Smooth muscle cell (in vitro differentiated cells): ENCODE data around the gene RHCG. TPM values are rescaled to one million over a fixed set of nuclear protein-coding genes. Genes with fewer than 3 reads are reported as not detected.

Source experiments
- DNase-seq: peaks from one replicate; lab custom pipeline; 2025; ENCODE audit not compliant: unreplicated experiment; lab: John Stamatoyannopoulos, UW
- H2AFZ ChIP-seq: fragments of 200-600 bp; sonication (generic); 2 replicates; pipeline ENCODE4 v1.6.0; 2016; ENCODE audit warnings: antibody characterized with exemption, low read depth, mild to moderate bottlenecking
- H3F3A ChIP-seq: fragments of 200-600 bp; sonication (generic); 2 replicates; pipeline ENCODE4 v1.6.0; 2017; ENCODE audit warnings: antibody characterized with exemption, low read depth
- H3K27ac ChIP-seq: fragments of 200-600 bp; sonication (generic); 2 replicates; pipeline ENCODE4 v1.5.1; 2016; ENCODE audit warnings: low read depth, mild to moderate bottlenecking
- H3K27me3 ChIP-seq: fragments of 200-600 bp; sonication (generic); 2 replicates; pipeline ENCODE4 v1.6.1; 2016; ENCODE audit warnings: low read depth, mild to moderate bottlenecking
- H3K36me3 ChIP-seq: fragments of 200-600 bp; sonication (generic); 2 replicates; pipeline ENCODE4 v1.5.1; 2016; ENCODE audit warnings: low read depth
- H3K4me1 ChIP-seq: fragments of 200-600 bp; sonication (generic); 2 replicates; pipeline ENCODE4 v1.5.1; 2016; ENCODE audit warnings: low read depth
- H3K4me2 ChIP-seq: fragments of 200-600 bp; sonication (generic); 2 replicates; pipeline ENCODE4 v1.6.0; 2016; ENCODE audit warnings: mild to moderate bottlenecking
- H3K4me3 ChIP-seq: fragments of 200-600 bp; sonication (generic); 2 replicates; pipeline ENCODE4 v1.5.1; 2016; ENCODE audit warnings: mild to moderate bottlenecking
- H3K79me2 ChIP-seq: fragments of 200-600 bp; sonication (generic); 2 replicates; pipeline ENCODE4 v1.6.0; 2016; ENCODE audit warnings: low read depth, mild to moderate bottlenecking
- H3K9ac ChIP-seq: fragments of 200-600 bp; sonication (generic); 2 replicates; pipeline ENCODE4 v1.6.0; 2016; ENCODE audit warnings: low read depth
- H3K9me3 ChIP-seq: fragments of 200-600 bp; sonication (generic); replicated peaks from 2 replicates; pipeline ENCODE4 v1.5.1; 2016; ENCODE audit warnings: low read depth
- H4K20me1 ChIP-seq: fragments of 200-600 bp; sonication (generic); 2 replicates; pipeline ENCODE4 v1.6.0; 2016; ENCODE audit warnings: low read depth
- CTCF ChIP-seq: fragments of 200-600 bp; sonication (generic); IDR thresholded peaks from 2 replicates; pipeline ENCODE4 v1.5.1; 2017; ENCODE audit warnings: borderline replicate concordance, mild to moderate bottlenecking, antibody characterized with exemption; ENCODE audit not compliant: insufficient read depth, poor library complexity, severe bottlenecking
- WGBS: methylation state at CpG from one replicate; pipeline ENCODE4 v1.1.7; 2016; ENCODE audit warnings: low lambda C conversion rate; 5-methylcytosine and 5-hydroxymethylcytosine counted together
- polyA plus RNA-seq: library from polyadenylated mRNA; unstranded; fragments of >200 nt; fragmentation: Nextera tagmentation; extraction: Ambion mirVana; gene quantifications from 2 replicates; pipeline ENCODE4 v1.2.1, GENCODE V29; 2016
- total RNA-seq: library from RNA; depleted of rRNA; stranded (reverse); fragments of >200 nt; gene quantifications from 2 replicates; pipeline ENCODE4 v1.2.3, GENCODE V29; 2014

The RHCG gene
- total and polyA plus RNA-seq, 2 experiments from 2014 or later: 10.9 to 12.0 TPM

- Histone ChIP-seq H3K4me2 (no peak overlapping the region), H3K27me3 (peaks cover 52% of the 10 kb centered on the region), H3K27ac (no peak overlapping the region), H4K20me1 (no peaks in the 10 kb centered on the region), H3K9me3 (no peaks in the 10 kb centered on the region), H2AFZ (no peak overlapping the region), H3F3A (no peaks in the 10 kb centered on the region), H3K79me2 (no peaks in the 10 kb centered on the region), H3K9ac (no peak overlapping the region), H3K36me3 (no peaks in the 10 kb centered on the region), H3K4me1 (no peaks in the 10 kb centered on the region), H3K4me3 (no peak overlapping the region)
- DNase-seq: no peak
- 88% methylated on average over 4 of the region's 4 CpGs for WGBS
- TF ChIP-seq CTCF: no peak
Measured at GRCh38 chr15:89512631-89513030, 16.2 kb upstream of the RHCG start.

GRCh38 chr15:89506026-89506686 lies 9.8 kb upstream of the RHCG start:
- H3F3A ChIP-seq: no peaks in the 10 kb centered on the region
- no peak overlapping the region for H3K4me3 ChIP-seq
- H2AFZ ChIP-seq: no peak overlapping the region
- TF ChIP-seq CTCF: no peak
- H4K20me1 ChIP-seq: no peaks in the 10 kb centered on the region
- H3K27me3 ChIP-seq: peaks cover 24% of the 10 kb centered on the region
- H3K9me3 ChIP-seq: no peaks in the 10 kb centered on the region
- H3K9ac ChIP-seq: no peak overlapping the region
- no peak overlapping the region for H3K27ac ChIP-seq
- DNase-seq: no peak
- 87% methylated on average over 4 of the region's 4 CpGs for WGBS
- H3K4me1 ChIP-seq: no peaks in the 10 kb centered on the region
- H3K4me2 ChIP-seq: no peak overlapping the region
- H3K36me3 ChIP-seq: no peaks in the 10 kb centered on the region
- no peaks in the 10 kb centered on the region for H3K79me2 ChIP-seq

GRCh38 chr15:89504166-89504565 lies 7.8 kb upstream of the RHCG start:
- Histone ChIP-seq H3K4me2 (no peak overlapping the region), H2AFZ (no peak overlapping the region), H3K36me3 (no peaks in the 10 kb centered on the region), H4K20me1 (no peaks in the 10 kb centered on the region), H3K9ac (no peak overlapping the region), H3F3A (no peaks in the 10 kb centered on the region), H3K27ac (no peak overlapping the region), H3K9me3 (no peaks in the 10 kb centered on the region), H3K27me3 (peaks cover 18% of the 10 kb centered on the region), H3K4me3 (no peak overlapping the region), H3K79me2 (no peaks in the 10 kb centered on the region), H3K4me1 (no peaks in the 10 kb centered on the region)
- 63% methylated on average over 4 of the region's 4 CpGs for WGBS
- TF ChIP-seq CTCF: no peak
- DNase-seq: no peak
